HG03175 (cell line): ENCODE measurements around the gene CDSN.
"Not testable (repeated sequence)": the region's sequence is repeated elsewhere in the genome, so short reads cannot be mapped to it uniquely, and the experiment has no call there.

Source experiments
- ATAC-seq: cut with Tn5 transposase; IDR thresholded peaks from one replicate; pipeline ENCODE4 v1.9.1; 2021; ENCODE audit warnings: mild to moderate bottlenecking, moderate library complexity; ENCODE audit not compliant: unreplicated experiment

The CDSN gene, protein sequence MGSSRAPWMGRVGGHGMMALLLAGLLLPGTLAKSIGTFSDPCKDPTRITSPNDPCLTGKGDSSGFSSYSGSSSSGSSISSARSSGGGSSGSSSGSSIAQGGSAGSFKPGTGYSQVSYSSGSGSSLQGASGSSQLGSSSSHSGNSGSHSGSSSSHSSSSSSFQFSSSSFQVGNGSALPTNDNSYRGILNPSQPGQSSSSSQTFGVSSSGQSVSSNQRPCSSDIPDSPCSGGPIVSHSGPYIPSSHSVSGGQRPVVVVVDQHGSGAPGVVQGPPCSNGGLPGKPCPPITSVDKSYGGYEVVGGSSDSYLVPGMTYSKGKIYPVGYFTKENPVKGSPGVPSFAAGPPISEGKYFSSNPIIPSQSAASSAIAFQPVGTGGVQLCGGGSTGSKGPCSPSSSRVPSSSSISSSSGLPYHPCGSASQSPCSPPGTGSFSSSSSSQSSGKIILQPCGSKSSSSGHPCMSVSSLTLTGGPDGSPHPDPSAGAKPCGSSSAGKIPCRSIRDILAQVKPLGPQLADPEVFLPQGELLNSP

GRCh38 chr6:31120151-31120915 lies at the start of gene CDSN:
Gene CDSN, minus strand, starts transcription at chr6:31120446. Its CDS starts 27 bp downstream, at chr6:31120419.
- no peak for ATAC-seq

DNA sequence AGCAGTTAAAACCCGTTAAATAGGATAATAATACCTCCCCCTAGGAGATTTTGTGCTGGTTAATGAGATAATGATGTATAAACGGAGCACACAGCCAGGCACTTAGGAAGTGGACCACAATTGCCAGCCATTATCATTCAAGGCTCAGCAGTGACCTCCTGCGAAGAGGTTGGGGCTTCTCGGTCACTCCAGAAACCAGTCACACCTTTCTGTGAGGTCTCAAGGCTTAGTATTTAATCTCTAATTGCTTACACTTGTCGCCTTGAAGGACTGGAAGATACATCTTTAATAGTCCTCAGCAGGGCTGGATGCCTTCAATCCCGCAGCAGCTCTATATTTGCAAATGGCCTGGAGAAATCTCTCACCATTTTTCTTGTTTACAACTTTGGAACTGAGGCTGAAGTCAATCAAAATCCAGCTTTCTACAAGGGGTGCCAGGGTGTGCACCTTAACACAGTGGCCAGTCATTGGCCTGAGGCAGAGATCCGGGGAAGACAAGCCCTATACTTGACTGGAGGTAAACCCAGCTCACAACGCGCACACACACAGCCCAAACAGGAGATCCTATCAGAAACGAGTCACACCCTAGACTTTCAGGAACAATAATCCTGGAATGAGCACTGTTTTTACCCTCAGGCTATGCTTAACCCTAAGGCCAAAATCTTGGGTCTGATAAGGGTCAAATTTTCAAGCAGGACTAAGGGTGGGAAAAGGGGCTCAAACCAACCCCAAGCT lies 49.0 kb upstream of the CDSN start:
- ATAC-seq = no peak

- no peak for ATAC-seq
Measured at GRCh38 chr6:31168606-31169005, 48.4 kb upstream of the CDSN start.

DNA sequence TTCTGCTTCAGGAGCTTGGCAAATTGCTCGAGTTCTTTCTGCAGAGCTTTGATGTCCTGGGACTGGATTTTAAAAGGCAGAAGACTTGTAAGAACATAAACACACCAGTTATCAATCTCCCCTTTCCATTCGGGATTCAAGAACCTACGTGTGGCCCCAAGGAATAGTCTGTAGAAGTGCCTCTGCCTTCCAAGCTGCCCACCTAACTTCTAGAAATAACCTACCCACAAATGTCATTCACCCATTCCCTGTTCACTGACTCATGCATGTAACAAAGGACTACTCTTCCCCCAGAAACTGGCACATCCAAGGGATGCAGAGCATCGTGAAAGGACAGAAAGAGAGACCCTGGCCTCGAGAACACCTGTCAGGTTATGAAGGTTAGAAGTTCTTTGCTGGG lies 45.7 kb upstream of the CDSN start:
- no peak for ATAC-seq

- ATAC-seq = peak; percentile 73
Measured at GRCh38 chr6:31165064-31165832, 45.0 kb upstream of the CDSN start.

- not testable (repeated sequence) for ATAC-seq
Measured at GRCh38 chr6:31164475-31165063, 44.3 kb upstream of the CDSN start.

DNA sequence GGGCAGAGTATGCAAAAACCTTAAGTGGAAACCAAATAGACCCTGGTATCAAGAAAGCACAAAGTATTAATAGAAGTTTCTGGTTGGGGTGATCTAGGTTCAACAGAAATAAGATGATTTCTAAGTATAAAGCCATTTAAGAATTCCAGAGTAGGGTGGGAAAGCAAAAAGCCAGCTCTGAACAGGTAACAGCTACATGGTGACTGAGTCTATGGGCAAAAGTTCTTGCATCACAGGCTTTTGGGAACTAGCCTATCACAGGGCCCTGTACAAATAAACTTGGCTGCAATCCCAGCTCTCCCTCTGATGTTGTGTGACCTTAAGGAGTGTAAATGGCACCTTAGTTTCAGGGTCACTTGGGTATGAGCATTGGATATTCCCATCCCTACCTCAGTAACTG lies 43.7 kb upstream of the CDSN start:
- ATAC-seq = no peak

DNA sequence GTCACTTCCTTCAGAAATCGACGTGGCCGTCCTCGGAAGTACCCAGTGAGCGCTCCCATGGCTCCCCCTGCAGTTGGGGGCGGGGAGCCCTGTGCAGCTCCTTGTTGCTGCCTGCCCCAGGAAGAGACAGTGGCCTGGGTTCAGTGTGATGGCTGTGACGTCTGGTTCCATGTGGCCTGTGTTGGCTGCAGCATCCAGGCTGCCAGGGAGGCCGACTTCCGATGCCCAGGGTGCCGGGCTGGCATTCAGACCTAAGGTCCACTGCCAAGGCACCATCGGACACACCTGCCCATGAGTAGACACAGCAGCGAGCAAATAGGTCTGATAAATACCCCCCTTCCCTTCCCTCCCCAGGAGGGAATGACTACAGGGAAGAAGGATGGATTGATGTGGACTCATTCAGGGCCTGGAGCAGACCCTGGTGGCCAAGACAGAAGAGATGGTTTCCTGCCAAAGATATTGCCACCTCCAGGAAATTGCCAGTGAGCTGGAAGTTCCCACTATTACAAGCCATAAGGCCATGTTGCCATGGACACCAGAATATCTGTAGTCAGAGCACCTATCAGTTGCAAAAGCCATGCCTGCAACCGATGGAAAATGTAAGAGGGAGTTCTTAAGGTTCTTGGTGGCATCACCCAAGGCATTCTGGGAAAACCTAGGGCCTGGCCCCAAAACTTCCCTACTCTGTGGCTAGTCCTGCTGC lies 42.4 kb upstream of the CDSN start:
- no peak for ATAC-seq

- no peak for ATAC-seq
Measured at GRCh38 chr6:31161216-31162126, 41.2 kb upstream of the CDSN start.

GRCh38 chr6:31158863-31159855 lies 38.9 kb upstream of the CDSN start:
- no peak for ATAC-seq

- ATAC-seq = peak; percentile 90
Measured at GRCh38 chr6:31158140-31158862, 38.1 kb upstream of the CDSN start, which contains the start of gene TCF19. Gene TCF19, plus strand, starts transcription at chr6:31158589. Its CDS starts 881 bp downstream, at chr6:31159470.

DNA sequence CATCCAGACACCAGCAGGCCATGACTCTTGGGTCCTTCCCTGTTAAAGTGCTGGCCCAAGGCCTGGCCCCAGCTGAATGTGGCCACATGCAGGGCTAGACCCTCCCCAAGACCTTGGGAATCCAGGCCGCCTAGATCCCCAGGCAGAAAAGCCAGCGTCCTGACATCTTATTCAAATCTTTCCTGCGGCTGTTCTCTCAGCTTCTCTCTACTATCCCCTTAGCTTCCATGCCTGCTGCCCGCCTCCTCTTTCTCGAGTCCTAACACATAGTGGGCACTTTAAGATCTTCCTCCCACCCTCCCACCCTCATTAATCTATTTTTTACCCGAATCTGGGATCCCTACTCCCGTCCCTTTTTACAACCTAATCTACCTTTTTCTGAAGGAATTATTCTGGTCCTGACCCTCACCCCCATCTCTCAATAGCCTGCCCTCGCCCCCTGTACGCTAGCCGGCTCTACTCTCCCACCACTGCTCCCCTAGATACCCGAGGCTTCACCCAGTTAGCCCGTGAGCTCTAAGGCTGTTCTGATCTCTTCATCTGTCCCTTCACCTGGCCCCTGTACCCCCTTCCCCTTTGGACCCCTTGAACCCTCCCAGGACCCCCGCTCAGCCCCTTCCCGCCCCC lies 37.4 kb upstream of the CDSN start, which contains the start of gene CCHCR1:
CCHCR1 (minus strand) TSS at position 290 of the 627 bp plus-strand sequence; CDS start at position 88, 202 bp downstream.
- ATAC-seq = peak; percentile 5

DNA sequence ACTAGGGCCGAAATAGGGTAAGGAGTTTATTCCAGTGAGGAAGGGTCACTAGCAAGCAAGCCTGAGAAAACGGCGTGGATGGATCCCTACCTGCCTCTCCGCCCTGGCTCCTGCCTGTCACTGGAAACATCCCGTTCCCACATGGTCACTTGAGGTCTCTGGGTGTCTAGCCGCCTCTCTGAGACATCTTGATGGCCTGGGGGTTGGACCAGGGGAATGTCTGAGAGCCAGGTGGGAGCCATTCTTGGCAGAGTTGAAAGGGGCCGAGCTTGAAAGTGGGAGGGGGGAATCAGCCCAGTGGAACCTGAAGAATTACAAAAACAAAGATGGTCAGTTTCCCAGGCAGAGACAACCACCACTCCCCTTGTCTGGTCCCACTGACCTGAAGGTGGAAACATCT lies 36.4 kb upstream of the CDSN start:
- ATAC-seq = no peak

GRCh38 chr6:31154436-31154835 lies 34.2 kb upstream of the CDSN start:
- ATAC-seq = no peak

DNA sequence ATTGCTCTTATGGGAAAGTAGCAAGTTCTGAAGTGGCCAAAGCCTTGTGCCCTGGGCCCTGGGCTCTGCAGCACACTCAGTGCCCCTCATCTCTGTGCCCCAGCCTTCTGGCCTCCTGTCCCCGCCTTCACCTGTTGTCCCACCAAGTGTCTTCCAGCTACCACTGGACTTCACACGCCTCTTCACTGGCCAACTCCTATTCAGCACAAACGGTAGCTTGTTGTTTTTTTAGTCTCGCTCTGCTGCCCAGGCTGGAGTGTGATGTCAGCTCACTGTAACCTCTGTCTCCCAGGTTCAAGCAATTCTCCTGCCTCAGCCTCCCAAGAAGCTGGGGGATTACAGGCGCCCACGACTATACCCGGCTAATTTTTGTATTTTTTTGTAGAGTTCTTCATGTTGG lies 32.5 kb upstream of the CDSN start:
- no peak for ATAC-seq
